ENCODE measurements around the gene ATP2C2.

DNA sequence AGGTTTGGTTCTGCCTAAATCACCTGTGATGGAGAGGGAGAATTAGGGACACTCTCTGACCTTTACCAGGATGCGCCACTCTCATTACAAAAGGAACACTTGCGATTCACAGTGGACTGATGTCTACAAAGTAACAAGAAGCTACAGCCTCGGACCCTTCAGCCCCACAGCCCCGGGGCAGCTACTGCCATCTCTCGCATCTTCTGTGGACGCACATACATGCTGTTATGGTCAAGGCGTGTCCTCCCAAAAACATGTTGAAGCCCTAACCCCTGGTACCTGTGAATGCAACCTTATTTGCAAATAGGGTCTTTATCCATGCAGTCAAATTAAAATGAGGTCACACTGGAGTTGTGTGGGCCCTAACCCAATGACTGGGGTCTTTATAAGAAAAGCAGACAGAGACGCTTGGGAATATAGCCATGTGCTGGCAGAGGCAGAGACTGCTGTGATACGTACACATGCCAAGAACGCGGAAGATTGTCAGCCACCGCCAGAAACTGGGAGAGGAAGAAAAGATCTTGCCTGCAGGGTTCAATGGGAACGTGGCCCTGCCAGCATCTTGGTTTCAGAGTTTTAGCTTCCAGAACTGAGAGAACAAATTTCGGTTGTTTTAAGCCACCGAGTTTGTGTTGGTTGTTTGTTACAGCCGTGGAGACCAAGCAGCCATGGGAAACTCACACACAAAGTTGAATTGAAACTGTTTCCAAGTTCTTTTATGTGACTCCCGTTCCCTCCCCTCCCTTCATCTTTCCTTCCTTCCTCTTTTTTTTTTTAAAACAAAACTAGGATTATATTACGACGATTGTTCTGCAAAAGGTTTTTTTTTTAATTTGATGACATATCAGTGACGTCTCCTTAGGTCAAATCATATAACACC lies 23.1 kb downstream of the ATP2C2 start:
- TF ChIP-seq POLR2A (IDR thresholded peaks at IDR 0.05): no peak
- TF ChIP-seq, protein P1, sequence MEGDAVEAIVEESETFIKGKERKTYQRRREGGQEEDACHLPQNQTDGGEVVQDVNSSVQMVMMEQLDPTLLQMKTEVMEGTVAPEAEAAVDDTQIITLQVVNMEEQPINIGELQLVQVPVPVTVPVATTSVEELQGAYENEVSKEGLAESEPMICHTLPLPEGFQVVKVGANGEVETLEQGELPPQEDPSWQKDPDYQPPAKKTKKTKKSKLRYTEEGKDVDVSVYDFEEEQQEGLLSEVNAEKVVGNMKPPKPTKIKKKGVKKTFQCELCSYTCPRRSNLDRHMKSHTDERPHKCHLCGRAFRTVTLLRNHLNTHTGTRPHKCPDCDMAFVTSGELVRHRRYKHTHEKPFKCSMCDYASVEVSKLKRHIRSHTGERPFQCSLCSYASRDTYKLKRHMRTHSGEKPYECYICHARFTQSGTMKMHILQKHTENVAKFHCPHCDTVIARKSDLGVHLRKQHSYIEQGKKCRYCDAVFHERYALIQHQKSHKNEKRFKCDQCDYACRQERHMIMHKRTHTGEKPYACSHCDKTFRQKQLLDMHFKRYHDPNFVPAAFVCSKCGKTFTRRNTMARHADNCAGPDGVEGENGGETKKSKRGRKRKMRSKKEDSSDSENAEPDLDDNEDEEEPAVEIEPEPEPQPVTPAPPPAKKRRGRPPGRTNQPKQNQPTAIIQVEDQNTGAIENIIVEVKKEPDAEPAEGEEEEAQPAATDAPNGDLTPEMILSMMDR (IDR thresholded peaks at IDR 0.05): no peak
